Glutamatergic neuron (in vitro differentiated cells): ENCODE results near the gene FAN1. TPM values are rescaled to one million over a fixed set of nuclear protein-coding genes. Genes with fewer than 3 reads are reported as not detected.
"Not testable (repeated sequence)": the region's sequence is repeated elsewhere in the genome, so short reads cannot be mapped to it uniquely, and the experiment has no call there.

Experiments
- DNase-seq: peaks from one replicate; pipeline ENCODE4 v3.0.0; 2022
- H3K27ac Mint-ChIP-seq: one replicate; pipeline ENCODE4 v1.8.0; 2020; ENCODE audit warnings: mild to moderate bottlenecking, mixed read lengths, inconsistent platforms; ENCODE audit not compliant: unreplicated experiment
- H3K27me3 Mint-ChIP-seq: one replicate; pipeline ENCODE4 v1.8.0; 2020; ENCODE audit warnings: mild to moderate bottlenecking, moderate library complexity, mixed read lengths, inconsistent platforms; ENCODE audit not compliant: unreplicated experiment
- H3K36me3 Mint-ChIP-seq: one replicate; pipeline ENCODE4 v1.8.0; 2020; ENCODE audit warnings: mild to moderate bottlenecking, mixed read lengths, inconsistent platforms; ENCODE audit not compliant: unreplicated experiment
- H3K4me1 Mint-ChIP-seq: one replicate; pipeline ENCODE4 v1.8.0; 2020; ENCODE audit warnings: mild to moderate bottlenecking, low read depth, mixed read lengths, inconsistent platforms; ENCODE audit not compliant: unreplicated experiment
- H3K4me3 Mint-ChIP-seq: one replicate; pipeline ENCODE4 v1.8.0; 2020; ENCODE audit warnings: mild to moderate bottlenecking, mixed read lengths, inconsistent platforms; ENCODE audit not compliant: unreplicated experiment
- H3K9me3 Mint-ChIP-seq: one replicate; pipeline ENCODE4 v1.8.0; 2020; ENCODE audit warnings: mild to moderate bottlenecking, moderate library complexity, mixed read lengths, inconsistent platforms; ENCODE audit not compliant: unreplicated experiment
- CTCF ChIP-seq: fragments of 200-600 bp; sonication (generic); IDR thresholded peaks from one replicate; pipeline ENCODE4 v1.5.0; 2021; ENCODE audit not compliant: partially characterized antibody, unreplicated experiment
- total RNA-seq: library from RNA; stranded (reverse); fragmentation: NEBNext Ultra II Directional; extraction: Animal tissue kit (Norgen Biotek cat#: 25700); gene quantifications from one replicate; pipeline ENCODE4 v1.2.1, GENCODE V29; 2021; ENCODE audit not compliant: unreplicated experiment

Gene FAN1
- total RNA-seq, 1 donor from 2014 or later: 22.9 TPM

GRCh38 chr15:30877070-30877469 is 26.6 kb upstream of the FAN1 start:
- Mint-ChIP-seq H3K27me3 (no peaks in the 10 kb centered on the region), H3K36me3 (no peaks in the 10 kb centered on the region), H3K4me1 (peaks cover 5% of the 10 kb centered on the region), H3K9me3 (no peaks in the 10 kb centered on the region), H3K4me3 (no peak overlapping the region), H3K27ac (no peak overlapping the region)
- no peak for DNase-seq
- no peak for TF ChIP-seq CTCF

DNA sequence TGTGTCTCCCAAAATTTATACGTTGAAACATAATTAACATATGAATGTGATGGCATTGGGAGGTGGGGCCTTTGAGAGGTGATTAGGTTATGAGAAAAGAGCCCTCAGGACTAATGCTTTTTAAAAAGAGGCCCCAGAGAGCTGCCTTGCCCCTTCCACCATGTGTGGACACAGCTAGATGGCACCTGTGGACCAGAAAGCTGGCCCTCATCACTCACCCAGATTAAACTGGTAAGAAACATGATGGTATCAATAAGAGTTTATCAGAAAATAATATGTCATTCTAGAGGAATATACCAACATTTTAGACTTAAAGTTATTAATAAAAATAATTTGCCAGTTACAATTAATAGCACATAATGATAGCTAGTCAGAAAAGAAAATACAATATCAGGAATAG is 25.2 kb upstream of the FAN1 start:
- H3K4me3 Mint-ChIP-seq: no peak overlapping the region
- no peak overlapping the region for H3K27ac Mint-ChIP-seq
- no peaks in the 10 kb centered on the region for H3K36me3 Mint-ChIP-seq
- H3K27me3 Mint-ChIP-seq: no peaks in the 10 kb centered on the region
- H3K4me1 Mint-ChIP-seq: peaks cover 5% of the 10 kb centered on the region
- no peaks in the 10 kb centered on the region for H3K9me3 Mint-ChIP-seq
- TF ChIP-seq CTCF: no peak
- no peak for DNase-seq

- Mint-ChIP-seq H3K36me3 (no peaks in the 10 kb centered on the region), H3K27me3 (no peaks in the 10 kb centered on the region), H3K4me1 (peaks cover 2% of the 10 kb centered on the region), H3K27ac (no peak overlapping the region), H3K4me3 (no peak overlapping the region), H3K9me3 (no peaks in the 10 kb centered on the region)
- DNase-seq: no peak
- TF ChIP-seq CTCF: no peak
Observed at GRCh38 chr15:30882849-30883433, 20.8 kb upstream of the FAN1 start.

GRCh38 chr15:30883666-30884065 is 20.0 kb upstream of the FAN1 start:
- not testable (repeated sequence) for H3K27ac Mint-ChIP-seq, H3K4me3 Mint-ChIP-seq, H3K27me3 Mint-ChIP-seq, DNase-seq, H3K36me3 Mint-ChIP-seq, H3K9me3 Mint-ChIP-seq, H3K4me1 Mint-ChIP-seq

GRCh38 chr15:30885814-30886213 is 17.9 kb upstream of the FAN1 start:
- no peak overlapping the region for H3K4me3 Mint-ChIP-seq
- DNase-seq: no peak

More at GRCh38 chr15:30885814-30886213, 17.9 kb upstream of the FAN1 start:
- H3K27me3 Mint-ChIP-seq: no peaks in the 10 kb centered on the region
- H3K9me3 Mint-ChIP-seq: no peaks in the 10 kb centered on the region
- no peak overlapping the region for H3K27ac Mint-ChIP-seq
- no peaks in the 10 kb centered on the region for H3K36me3 Mint-ChIP-seq
- H3K4me1 Mint-ChIP-seq: no peaks in the 10 kb centered on the region
- TF ChIP-seq CTCF: no peak
